ENCODE data around the gene HMX2.

DNA sequence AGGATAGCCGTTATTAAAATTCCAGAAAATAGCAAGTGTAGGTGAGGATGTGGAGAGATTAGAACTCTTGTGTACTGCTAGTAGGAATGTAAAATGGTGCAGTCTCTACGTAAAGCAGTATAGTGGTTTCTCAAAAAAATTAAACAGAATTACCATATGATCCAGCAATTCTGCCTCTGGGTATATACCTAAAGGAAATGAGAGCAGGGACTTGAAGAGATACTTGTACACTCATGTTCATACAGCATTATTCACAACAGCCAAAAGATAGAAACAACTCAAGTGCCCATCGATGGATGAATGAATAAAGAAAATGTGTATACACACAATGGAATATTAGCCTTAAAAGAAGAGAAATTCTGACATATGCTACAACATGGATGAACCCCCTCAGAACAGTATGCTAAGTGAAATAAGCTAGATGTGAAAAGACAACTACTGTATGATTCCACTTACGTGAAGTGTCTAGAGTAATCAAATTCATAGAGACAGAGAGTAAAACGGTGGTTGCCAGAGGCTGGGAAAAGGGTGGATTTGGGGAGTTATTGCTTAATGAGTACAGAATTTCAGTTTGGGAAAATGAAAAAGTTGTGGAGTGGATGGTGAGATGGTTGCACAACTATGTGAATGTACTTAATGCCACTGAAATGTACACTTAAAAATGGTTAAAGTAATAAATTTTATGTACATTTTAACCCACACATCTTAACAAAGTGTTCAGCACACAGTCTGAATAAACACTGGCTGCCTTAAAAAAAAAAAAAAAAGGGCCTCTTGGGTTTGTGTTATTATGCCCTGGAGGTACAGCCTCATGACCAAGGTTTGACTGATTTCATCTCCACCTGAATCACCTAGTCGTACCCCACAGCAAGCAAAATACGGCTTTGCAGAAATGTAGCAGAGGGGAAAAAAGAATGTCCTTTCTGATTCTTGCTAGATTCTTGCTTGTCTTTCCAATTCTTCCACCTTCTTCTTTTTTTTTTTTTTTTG is 32.5 kb downstream of the HMX2 start:
- TF ChIP-seq, protein P1, sequence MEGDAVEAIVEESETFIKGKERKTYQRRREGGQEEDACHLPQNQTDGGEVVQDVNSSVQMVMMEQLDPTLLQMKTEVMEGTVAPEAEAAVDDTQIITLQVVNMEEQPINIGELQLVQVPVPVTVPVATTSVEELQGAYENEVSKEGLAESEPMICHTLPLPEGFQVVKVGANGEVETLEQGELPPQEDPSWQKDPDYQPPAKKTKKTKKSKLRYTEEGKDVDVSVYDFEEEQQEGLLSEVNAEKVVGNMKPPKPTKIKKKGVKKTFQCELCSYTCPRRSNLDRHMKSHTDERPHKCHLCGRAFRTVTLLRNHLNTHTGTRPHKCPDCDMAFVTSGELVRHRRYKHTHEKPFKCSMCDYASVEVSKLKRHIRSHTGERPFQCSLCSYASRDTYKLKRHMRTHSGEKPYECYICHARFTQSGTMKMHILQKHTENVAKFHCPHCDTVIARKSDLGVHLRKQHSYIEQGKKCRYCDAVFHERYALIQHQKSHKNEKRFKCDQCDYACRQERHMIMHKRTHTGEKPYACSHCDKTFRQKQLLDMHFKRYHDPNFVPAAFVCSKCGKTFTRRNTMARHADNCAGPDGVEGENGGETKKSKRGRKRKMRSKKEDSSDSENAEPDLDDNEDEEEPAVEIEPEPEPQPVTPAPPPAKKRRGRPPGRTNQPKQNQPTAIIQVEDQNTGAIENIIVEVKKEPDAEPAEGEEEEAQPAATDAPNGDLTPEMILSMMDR (IDR thresholded peaks at IDR 0.05; ENCODE audit: low read depth, low read length): no peak
- TF ChIP-seq, protein P2, sequence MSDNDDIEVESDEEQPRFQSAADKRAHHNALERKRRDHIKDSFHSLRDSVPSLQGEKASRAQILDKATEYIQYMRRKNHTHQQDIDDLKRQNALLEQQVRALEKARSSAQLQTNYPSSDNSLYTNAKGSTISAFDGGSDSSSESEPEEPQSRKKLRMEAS (IDR thresholded peaks at IDR 0.05; ENCODE audit: low read depth, low read length): no peak
- TF ChIP-seq POLR2A (IDR thresholded peaks at IDR 0.05; ENCODE audit: extremely low read depth, insufficient read length): no peak
